Measurements from ENCODE around the gene PLA2G4D. TPM values are rescaled to one million over a fixed set of nuclear protein-coding genes. Genes with fewer than 3 reads are reported as not detected.

Gene PLA2G4D
- total RNA-seq, 1 experiment from 2014 or later, result 0.34 TPM

- H3K9me3 ChIP-seq (ENCODE audit: control insufficient read depth in 1 of 2, insufficient read depth in 1 of 2, low read depth in 1 of 2, low read length in 2 of 2), result no peaks in the 10 kb centered on the region
- H3K4me3 ChIP-seq (replicated peaks in 1 of 2; ENCODE audit: low read depth in 1 of 2, low read length in 2 of 2), result no peak overlapping the region
- H2AFZ ChIP-seq (ENCODE audit: low read depth, low read length, poor library complexity, severe bottlenecking), result no peak overlapping the region
- H3K9me2 ChIP-seq (ENCODE audit: insufficient read depth), result no peaks in the 10 kb centered on the region
- no TSS peak for BruUV-seq (replicated peaks)
- intact Hi-C loops (cut with micrococcal nuclease), result no loop called here
- H3K27ac ChIP-seq (ENCODE audit: low read depth, low read length), result no peak overlapping the region
- H4K20me1 ChIP-seq (ENCODE audit: insufficient read depth), result no peaks in the 10 kb centered on the region
- H3K27me3 ChIP-seq (ENCODE audit: insufficient read depth, low read length), result no peaks in the 10 kb centered on the region
- H3K79me2 ChIP-seq (ENCODE audit: insufficient read depth, low read length), result no peaks in the 10 kb centered on the region
- no peak for DNase-seq (ENCODE audit: low read depth, low spot score)
- H3K36me3 ChIP-seq (ENCODE audit: control insufficient read depth in 1 of 2, insufficient read depth in 2 of 2, low read length in 2 of 2), result no peaks in the 10 kb centered on the region
- ChIA-PET RAD21 (ENCODE audit: low non-redundant PET in 1 of 2, low total read pairs in 2 of 2, uncharacterized antibody in 2 of 2, unreplicated experiment in 2 of 2) (interaction anchor here in 1 of 2 experiments (0.7 kb wide), 1 partner anchor 477 kb away, joined by 3 read pairs; no protein-coding TSS in a partner anchor), CTCF (no interaction called here), POLR2A (no interaction called here)
- TF ChIP-seq REST (IDR thresholded peaks at IDR 0.05; ENCODE audit: low read depth) (no peak), CEBPB (IDR thresholded peaks at IDR 0.05; ENCODE audit: low read depth) (no peak), ZBTB33 (IDR thresholded peaks at IDR 0.05; ENCODE audit: extremely low read depth, insufficient replicate concordance, low read length) (no peak), CBX3 (IDR thresholded peaks at IDR 0.05; ENCODE audit: low read depth) (no peak), CTCF (IDR thresholded peaks at IDR 0.05 in 2 of 3, conservative IDR thresholded peaks at IDR 0.05 in 1 of 3; ENCODE audit: borderline replicate concordance in 1 of 3, insufficient read depth in 1 of 3, low read depth in 2 of 3, low read length in 2 of 3) (no peak), SP1 (IDR thresholded peaks at IDR 0.05; ENCODE audit: low read depth) (no peak), POLR2A (IDR thresholded peaks at IDR 0.05; ENCODE audit: borderline replicate concordance, extremely low read depth, insufficient read depth, insufficient read length) (no peak), SIN3A (IDR thresholded peaks at IDR 0.05; ENCODE audit: low read depth) (no peak), EGR1 (IDR thresholded peaks at IDR 0.05; ENCODE audit: low read depth) (no peak), YY1 (IDR thresholded peaks at IDR 0.05; ENCODE audit: extremely low read depth, insufficient replicate concordance, low read depth, low read length) (no peak)
- ATAC-seq, result no peak
- H3K4me1 ChIP-seq (ENCODE audit: control insufficient read depth in 1 of 2, insufficient read depth in 2 of 2, low read length in 2 of 2), result peaks cover 8 to 18% of the 10 kb centered on the region in 2 experiments
- no peak overlapping the region for H3K9ac ChIP-seq (ENCODE audit: low read length)
- H3K4me2 ChIP-seq (ENCODE audit: low read length), result no peak overlapping the region
Observed at GRCh38 chr15:42053010-42053409, 41.4 kb downstream of the PLA2G4D start.
